Nephron (organoid): ENCODE data around the gene IL17RD.
A peak's percentile ranks its signal among the peaks of the same experiment; 100 is the strongest.

Experiments
- H3K27ac Mint-ChIP-seq, 3 experiments: 2 replicates each; pipeline ENCODE4 v1.8.0; 2020; ENCODE audit warnings: mixed read lengths in 3 of 3, mild to moderate bottlenecking in 2 of 3, moderate library complexity in 1 of 3
- H3K27me3 Mint-ChIP-seq: 2 replicates; pipeline ENCODE4 v1.8.0; 2021; ENCODE audit warnings: low read depth, mild to moderate bottlenecking, moderate library complexity, mixed read lengths
- H3K36me3 Mint-ChIP-seq: 2 replicates; pipeline ENCODE4 v1.8.0; 2020; ENCODE audit warnings: low read depth, mixed read lengths
- H3K4me1 Mint-ChIP-seq: 2 replicates; pipeline ENCODE4 v1.8.0; 2020; ENCODE audit warnings: mixed read lengths
- H3K4me3 Mint-ChIP-seq, 3 experiments: 2 replicates each; pipeline ENCODE4 v1.8.0; 2020; ENCODE audit warnings: mild to moderate bottlenecking in 3 of 3, mixed read lengths in 3 of 3, moderate library complexity in 2 of 3
- H3K9me3 Mint-ChIP-seq: 2 replicates; pipeline ENCODE4 v1.8.0; 2020; ENCODE audit warnings: mixed read lengths
- CTCF ChIP-seq, 3 experiments: fragments of 200-600 bp; sonication (generic); IDR thresholded peaks; one replicate each; pipeline ENCODE4 v1.5.0; 2021; ENCODE audit warnings: antibody characterized with exemption in 3 of 3; ENCODE audit not compliant: unreplicated experiment in 3 of 3

Gene IL17RD

DNA sequence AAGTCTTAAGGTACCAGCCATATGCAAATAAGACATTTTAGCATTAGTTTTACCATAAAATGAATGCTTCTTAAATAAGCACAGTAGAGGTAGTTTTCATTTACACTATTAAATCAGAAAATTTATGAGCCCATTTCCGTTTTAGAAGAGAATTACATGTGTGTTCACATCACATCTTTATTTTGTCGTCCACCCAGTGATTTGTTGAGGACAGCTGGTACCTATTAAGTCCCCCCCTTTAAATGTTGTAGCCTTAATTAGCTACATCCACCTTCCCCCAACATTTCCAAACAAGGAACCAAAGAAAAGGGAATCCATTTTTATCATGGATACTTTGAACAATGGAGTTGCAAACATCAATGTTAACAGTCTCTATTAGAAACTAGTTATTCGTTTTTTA, 6.8 kb downstream of the IL17RD start:
- no peak for TF ChIP-seq CTCF (IDR thresholded peaks at IDR 0.05; ENCODE audit: unreplicated experiment in 3 of 3)
- H3K4me3 Mint-ChIP-seq = peak overlapping the region; percentile 43 to 66 (median 59)

DNA sequence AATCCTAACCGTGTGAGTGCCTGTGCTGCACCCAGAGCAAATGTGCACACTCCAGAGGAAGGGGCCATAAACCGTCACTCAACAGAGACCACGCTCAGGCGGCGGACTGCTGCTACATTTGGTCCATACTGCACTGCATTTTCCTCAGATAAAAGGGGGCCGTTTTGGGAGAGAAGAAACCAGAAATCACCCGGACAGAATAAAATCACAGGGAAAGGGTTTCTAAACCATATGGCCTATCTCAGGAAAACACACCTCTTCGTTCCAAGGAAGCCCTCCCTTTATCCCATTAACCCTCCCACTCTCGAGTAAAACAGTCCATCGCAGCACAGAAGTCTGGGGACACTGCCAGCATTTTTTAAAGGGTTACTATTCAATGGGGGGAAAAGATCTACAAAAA, 7.6 kb downstream of the IL17RD start:
- TF ChIP-seq CTCF (IDR thresholded peaks at IDR 0.05; ENCODE audit: unreplicated experiment in 3 of 3) = no peak
- Mint-ChIP-seq H3K27me3 (no peaks in the 10 kb centered on the region), H3K27ac (peak overlapping the region; percentile 99), H3K36me3 (no peaks in the 10 kb centered on the region), H3K9me3 (no peaks in the 10 kb centered on the region), H3K4me3 (peak overlapping the region; percentile 75 to 78 (median 76)), H3K4me1 (peaks cover 94% of the 10 kb centered on the region)

More for the DNA sequence above, 6.8 kb downstream of the IL17RD start:
- no peaks in the 10 kb centered on the region for H3K36me3 Mint-ChIP-seq
- no peaks in the 10 kb centered on the region for H3K27me3 Mint-ChIP-seq
- peak overlapping the region; percentile 99 for H3K27ac Mint-ChIP-seq
- peaks cover 94% of the 10 kb centered on the region for H3K4me1 Mint-ChIP-seq
- no peaks in the 10 kb centered on the region for H3K9me3 Mint-ChIP-seq

DNA sequence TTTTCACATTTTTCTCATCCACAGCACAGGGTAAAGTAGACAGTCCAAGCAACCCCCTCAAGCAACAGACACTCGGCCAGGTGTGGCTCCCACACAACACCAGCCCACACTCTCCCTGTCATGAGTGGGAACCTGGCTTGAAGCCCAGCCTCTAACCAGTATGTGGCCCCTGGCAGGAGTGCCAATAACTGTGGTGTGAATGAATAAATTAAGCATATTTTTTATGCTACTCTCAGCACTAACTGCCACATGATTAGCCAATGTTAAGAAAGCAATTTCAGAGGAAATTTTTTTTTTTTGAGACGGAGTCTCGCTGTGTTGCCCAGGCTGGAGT, 9.9 kb downstream of the IL17RD start:
- H3K4me1 Mint-ChIP-seq = peaks cover 94% of the 10 kb centered on the region
- peak overlapping the region; percentile 19 to 53 (median 24) for H3K4me3 Mint-ChIP-seq
- no peaks in the 10 kb centered on the region for H3K27me3 Mint-ChIP-seq
- peaks cover under 1% of the 10 kb centered on the region for H3K36me3 Mint-ChIP-seq
- H3K9me3 Mint-ChIP-seq = no peaks in the 10 kb centered on the region
- H3K27ac Mint-ChIP-seq = peak overlapping the region; percentile 98 to 99 (median 99)
- no peak for TF ChIP-seq CTCF (IDR thresholded peaks at IDR 0.05; ENCODE audit: unreplicated experiment in 3 of 3)

- no peak for TF ChIP-seq CTCF (IDR thresholded peaks at IDR 0.05; ENCODE audit: unreplicated experiment in 3 of 3)
- Mint-ChIP-seq H3K4me1 (peaks cover 95% of the 10 kb centered on the region), H3K4me3 (peak overlapping the region; percentile 19 to 53 (median 29)), H3K27ac (peak overlapping the region; percentile 98 to 99 (median 99)), H3K36me3 (peaks cover 7% of the 10 kb centered on the region), H3K9me3 (no peaks in the 10 kb centered on the region), H3K27me3 (no peaks in the 10 kb centered on the region)
These were observed 10.5 kb downstream of the IL17RD start for GRCh38 chr3:57154470-57155309.

DNA sequence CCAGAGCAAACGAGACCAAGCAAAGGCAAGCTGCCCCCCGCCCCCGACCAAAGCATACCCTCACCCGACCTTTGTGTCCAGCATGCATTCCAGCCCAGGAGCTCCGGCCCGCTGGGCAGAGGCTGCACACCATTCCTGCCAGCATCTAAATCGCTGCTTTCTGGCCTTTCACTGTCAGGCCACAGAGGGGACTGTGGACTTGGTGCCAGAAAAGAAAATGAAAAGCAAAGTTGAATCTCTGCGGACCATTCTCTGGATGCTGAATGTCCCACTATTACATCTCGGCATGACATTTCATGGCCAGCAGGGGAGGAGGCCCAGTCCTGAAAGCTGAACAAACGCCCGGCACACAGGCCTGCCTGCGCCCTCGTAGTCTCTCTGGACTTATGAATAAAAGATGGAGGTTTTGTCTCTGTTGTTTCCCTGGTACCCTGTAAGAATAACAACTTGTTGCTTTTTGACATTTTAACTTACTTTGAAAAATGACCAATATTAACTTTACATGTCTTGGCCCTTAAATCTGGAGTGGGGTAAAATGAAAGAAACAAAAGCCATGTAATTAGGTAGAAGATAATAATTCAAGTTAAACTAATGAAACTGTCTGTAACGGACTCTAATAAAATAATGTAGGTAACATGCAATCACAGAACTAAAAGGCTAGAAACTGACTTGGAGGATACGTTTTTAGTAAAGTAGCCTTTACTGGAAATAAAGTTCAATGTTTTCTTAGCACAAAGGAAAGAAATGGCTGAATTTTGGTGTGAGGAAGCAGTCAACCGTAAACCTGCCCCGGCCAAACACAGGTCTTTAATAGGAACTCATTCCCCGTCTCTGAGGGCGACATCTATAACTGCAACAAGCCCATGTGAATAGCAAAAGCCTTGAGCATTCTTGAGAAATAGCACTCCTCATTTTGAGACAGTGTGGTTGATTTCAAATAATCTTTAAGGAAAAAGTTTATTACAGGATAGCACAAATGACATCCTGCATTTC, 12.7 kb downstream of the IL17RD start:
- no peaks in the 10 kb centered on the region for H3K9me3 Mint-ChIP-seq

More for the DNA sequence above, 12.7 kb downstream of the IL17RD start:
- TF ChIP-seq CTCF (IDR thresholded peaks at IDR 0.05; ENCODE audit: unreplicated experiment in 3 of 3) = peak; percentile 31 to 45 (median 44)
- H3K4me1 Mint-ChIP-seq = peaks cover 83% of the 10 kb centered on the region
- peak overlapping the region; percentile 86 to 99 (median 99) for H3K27ac Mint-ChIP-seq
- H3K36me3 Mint-ChIP-seq = peaks cover 22% of the 10 kb centered on the region
- peak overlapping the region; percentile 51 to 75 (median 68) for H3K4me3 Mint-ChIP-seq
- H3K27me3 Mint-ChIP-seq = no peaks in the 10 kb centered on the region
